ENCODE data around the gene OR51E1.

Gene OR51E1

GRCh38 chr11:4643682-4644081, at the start of gene OR51E1:
TSS of gene OR51E1 (plus strand) at chr11:4643982. CDS start at chr11:4652527, 8,545 bp downstream.
- no peak for TF ChIP-seq CTCF (IDR thresholded peaks at IDR 0.05; ENCODE audit: low read depth, low read length, missing control alignments)
- H3K4me3 ChIP-seq (replicated peaks; ENCODE audit: low read depth, low read length) = no peak within 1 kb of the TSS
- no peak for DNase-seq (ENCODE audit: extremely low read depth, low read depth)

- TF ChIP-seq CTCF (IDR thresholded peaks at IDR 0.05; ENCODE audit: low read depth, low read length, missing control alignments) = no peak
- no peak overlapping the region for H3K4me3 ChIP-seq (replicated peaks; ENCODE audit: low read depth, low read length)
- DNase-seq (ENCODE audit: extremely low read depth, low read depth) = no peak
Observed at GRCh38 chr11:4605057-4605456, 38.7 kb upstream of the OR51E1 start.

- DNase-seq (ENCODE audit: extremely low read depth, low read depth) = no peak
- H3K4me3 ChIP-seq (replicated peaks; ENCODE audit: low read depth, low read length) = no peak overlapping the region
- TF ChIP-seq CTCF (IDR thresholded peaks at IDR 0.05; ENCODE audit: low read depth, low read length, missing control alignments) = no peak
Observed at GRCh38 chr11:4606231-4607015, 37.4 kb upstream of the OR51E1 start.

GRCh38 chr11:4607096-4607495, 36.7 kb upstream of the OR51E1 start:
- no peak for TF ChIP-seq CTCF (IDR thresholded peaks at IDR 0.05; ENCODE audit: low read depth, low read length, missing control alignments)
- peak overlapping the region; percentile 61 for H3K4me3 ChIP-seq (replicated peaks; ENCODE audit: low read depth, low read length)
- DNase-seq (ENCODE audit: extremely low read depth, low read depth) = no peak

GRCh38 chr11:4607781-4608666, 35.8 kb upstream of the OR51E1 start, which contains the start of gene TRIM68:
TSS of gene TRIM68 (minus strand) at chr11:4608231. CDS start at chr11:4605504, 2,727 bp downstream.
- TF ChIP-seq CTCF (IDR thresholded peaks at IDR 0.05; ENCODE audit: low read depth, low read length, missing control alignments) = no peak
- peak; percentile 79 for DNase-seq (ENCODE audit: extremely low read depth, low read depth)
- peak within 1 kb of the TSS; percentile 61 for H3K4me3 ChIP-seq (replicated peaks; ENCODE audit: low read depth, low read length)

GRCh38 chr11:4610258-4610935, 33.4 kb upstream of the OR51E1 start:
- no peak for DNase-seq (ENCODE audit: extremely low read depth, low read depth)
- no peak for TF ChIP-seq CTCF (IDR thresholded peaks at IDR 0.05; ENCODE audit: low read depth, low read length, missing control alignments)
- H3K4me3 ChIP-seq (replicated peaks; ENCODE audit: low read depth, low read length) = no peak overlapping the region

All from HFF-Myc (cell line).